DMS53 treated with DMSO at 0.1 percent for 48 hours (cell line): ENCODE data around the gene SLC23A2.

Source experiments
- DNase-seq: peaks from one replicate; lab custom pipeline; 2025; ENCODE audit not compliant: unreplicated experiment; lab: John Stamatoyannopoulos, UW

Gene SLC23A2

GRCh38 chr20:4905613-4906012, 95.7 kb downstream of the SLC23A2 start:
- no peak for DNase-seq

GRCh38 chr20:4905195-4905594, 96.1 kb downstream of the SLC23A2 start:
- DNase-seq, result no peak

DNA sequence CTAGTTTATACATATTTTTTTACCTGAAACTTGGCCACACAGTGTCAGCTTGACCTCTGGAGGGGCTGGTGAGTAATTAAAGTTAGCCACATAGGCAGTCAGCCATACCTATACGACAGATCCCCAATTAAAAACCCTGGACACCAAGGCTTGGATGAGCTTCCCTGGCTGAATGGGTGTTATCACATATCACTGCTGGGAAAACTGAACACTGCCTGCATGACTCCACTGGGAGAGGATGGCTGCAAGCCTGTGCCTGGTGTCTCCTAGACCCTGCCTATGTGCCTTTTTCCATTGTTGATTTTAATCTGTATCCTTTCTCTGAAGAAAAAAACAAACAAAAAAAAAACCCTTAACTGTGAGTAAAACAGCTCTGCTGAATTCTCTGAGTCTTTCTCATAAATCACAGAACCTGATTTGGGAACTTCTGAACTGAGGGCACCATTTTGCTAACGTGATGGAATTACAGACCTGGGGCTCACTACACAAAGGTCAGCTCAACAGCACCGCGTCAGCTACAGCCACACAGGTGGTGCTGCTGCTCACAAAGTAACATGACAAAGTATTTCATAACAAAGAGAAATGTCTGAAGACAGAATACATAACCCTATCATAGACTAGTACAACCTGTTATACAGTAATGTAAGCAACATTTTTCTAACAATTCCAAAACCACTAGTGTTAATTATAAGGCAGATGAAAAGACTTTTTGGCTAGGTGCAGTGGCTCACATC, 97.0 kb downstream of the SLC23A2 start:
- no peak for DNase-seq

GRCh38 chr20:4902788-4903187, 98.5 kb downstream of the SLC23A2 start:
- DNase-seq, result no peak

DNA sequence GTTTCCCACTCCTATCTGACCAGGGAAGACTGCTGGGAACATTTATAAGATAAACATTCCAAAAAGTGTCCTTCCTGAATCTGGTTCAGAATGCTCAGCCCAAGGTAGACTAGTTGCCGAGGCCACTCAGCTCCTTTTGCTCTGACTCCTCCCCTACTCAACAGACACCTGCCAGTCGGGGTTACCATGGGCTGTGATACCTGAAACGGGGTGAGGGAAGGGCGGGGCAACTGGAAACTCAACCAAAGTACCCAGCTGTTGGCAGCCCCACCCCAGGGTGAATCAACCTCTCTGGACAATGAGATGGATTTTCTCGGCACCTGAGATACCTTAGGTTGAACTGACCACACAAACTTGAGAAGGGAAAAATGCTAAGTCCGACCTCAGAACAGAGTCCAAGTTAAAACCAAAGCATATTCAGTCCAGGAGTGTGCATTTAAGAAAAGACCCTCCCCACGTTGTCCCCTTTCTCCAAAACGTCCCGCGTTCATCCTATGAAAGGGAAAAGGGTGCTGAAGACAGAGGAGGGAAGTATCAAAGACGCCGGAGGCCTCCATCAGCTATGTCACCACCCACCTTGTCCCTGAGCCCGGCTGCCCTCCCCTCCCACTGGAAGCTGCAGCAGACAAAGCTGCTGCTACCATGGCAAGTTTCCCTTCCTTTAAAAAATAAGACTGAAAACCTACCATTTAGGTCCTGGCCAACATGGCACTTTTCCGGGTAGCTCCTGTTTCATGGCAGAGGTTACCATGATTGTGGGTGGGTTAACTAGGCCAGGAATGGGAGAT, 100.1 kb downstream of the SLC23A2 start:
- no peak for DNase-seq

DNA sequence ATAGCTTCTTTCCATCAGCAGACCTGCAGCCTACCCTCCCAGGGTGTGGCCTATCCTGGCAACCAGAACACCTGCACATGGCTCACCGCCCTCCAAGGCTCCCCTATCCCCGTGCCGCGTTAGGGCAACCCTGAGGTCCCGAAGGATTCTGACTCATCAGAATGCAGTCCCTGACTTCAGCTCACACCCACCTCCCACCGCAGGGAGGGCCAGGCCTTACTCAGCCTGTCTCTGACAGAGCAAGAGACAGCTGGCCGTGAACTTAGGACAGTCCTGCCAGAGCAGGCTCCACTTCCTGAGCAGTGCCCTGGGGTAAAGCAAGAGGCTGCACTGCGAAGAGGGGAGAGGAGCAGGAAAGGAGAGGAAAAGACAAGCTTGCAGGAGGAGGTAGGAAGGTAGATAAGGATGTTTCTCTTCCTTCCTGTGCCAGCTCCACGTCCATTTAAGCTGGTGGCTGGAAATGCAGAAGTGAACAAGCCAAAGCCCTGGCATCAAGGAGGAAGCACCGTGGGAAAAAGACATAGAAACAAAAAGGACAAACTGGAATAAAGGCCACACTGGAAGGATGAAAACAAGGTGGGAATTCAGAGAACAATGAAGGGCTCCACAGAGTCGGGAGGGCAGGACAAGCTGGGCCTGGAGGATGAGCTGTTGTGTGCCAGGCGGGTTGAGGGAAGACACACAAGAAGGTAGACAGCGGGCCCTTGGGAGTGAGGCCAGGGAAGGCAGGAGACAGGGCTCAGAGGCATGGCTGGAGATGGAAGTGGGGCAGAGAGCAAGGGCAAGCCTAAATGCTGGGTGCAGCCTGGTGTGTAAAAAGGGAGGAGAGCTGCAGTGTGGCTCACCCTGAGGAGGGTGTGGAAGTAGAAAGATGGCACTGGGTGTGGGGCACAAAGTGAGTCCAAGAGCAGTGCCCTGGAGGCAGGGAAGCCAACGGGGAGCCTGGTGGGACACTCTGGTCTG, 102.7 kb downstream of the SLC23A2 start:
- DNase-seq, result no peak

DNA sequence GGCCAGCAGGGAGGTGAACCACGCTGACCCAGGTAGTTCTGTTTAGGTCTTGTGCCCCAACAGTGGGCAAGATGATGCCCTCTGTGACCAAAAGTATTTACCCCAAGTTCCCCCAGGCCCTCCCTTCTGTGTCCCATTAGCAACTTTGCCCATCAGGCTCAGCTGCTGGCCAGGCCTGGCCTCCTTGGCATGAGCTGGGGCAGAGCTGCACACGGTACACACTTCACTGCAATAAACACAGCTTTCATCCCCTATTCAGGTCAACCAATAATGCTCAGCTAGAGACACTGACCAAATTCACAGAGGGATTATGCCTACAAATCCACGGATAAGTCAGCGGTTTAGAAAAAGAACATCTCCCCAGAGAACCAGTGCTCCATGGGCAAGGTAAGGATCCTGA, 103.7 kb downstream of the SLC23A2 start:
- DNase-seq, result no peak

DNA sequence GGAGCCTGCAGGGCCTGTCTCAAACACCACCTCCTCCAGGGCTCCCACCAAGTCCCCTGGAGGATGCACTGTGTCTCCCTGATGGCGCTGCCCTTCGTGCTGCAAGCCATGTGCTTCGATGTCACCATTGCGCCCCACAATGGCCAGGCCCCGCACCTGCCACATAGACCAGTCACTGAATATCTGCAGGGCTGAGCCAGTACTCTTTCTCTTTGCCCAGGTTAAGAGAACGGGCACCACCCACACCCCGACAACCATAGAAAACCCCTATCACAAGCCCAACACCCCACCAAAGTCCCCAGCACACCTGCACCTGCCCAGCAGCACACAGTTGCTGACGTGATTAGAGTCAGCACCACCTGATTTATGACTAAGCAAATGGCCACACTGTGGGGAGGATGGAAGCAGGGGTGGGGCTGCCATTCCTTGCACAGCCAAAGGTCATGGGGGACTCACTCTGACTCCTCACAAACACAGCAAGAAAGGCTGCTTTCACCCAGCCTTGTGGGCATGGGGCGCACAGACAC, 104.3 kb downstream of the SLC23A2 start:
- peak; percentile 1 for DNase-seq

DNA sequence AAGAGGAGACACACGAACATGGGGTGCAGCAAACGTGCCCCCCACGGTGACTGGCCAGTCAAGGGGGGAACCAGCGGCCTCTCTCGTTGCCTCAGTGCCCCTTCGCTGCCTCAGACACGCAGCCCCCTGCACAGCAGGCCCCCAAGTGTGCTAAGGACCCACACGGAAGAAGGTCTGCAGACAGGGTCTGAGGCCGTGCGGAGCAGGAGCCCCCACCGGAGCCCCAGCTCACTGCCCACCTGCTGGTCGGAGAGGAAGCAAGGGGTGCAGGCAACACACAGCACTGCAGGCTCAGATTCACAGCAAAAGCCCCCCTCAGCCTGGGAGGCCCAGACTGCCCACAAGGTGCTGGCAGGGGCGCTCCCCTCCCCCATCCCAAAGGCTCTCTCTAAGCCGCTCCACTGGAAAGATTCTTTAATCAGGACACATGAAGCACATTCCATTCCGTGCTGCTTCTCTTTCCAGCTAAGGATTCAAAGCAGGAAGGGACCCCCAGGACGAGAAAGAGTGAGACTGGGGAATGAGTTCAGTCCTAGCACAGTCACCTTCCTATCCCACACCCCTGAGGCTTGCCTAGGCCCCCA, 105.1 kb downstream of the SLC23A2 start:
- DNase-seq, result no peak

- no peak for DNase-seq
These were observed 106.3 kb downstream of the SLC23A2 start for GRCh38 chr20:4894981-4895381.

- DNase-seq, result no peak
These were observed 106.9 kb downstream of the SLC23A2 start for GRCh38 chr20:4894409-4894808.

DNA sequence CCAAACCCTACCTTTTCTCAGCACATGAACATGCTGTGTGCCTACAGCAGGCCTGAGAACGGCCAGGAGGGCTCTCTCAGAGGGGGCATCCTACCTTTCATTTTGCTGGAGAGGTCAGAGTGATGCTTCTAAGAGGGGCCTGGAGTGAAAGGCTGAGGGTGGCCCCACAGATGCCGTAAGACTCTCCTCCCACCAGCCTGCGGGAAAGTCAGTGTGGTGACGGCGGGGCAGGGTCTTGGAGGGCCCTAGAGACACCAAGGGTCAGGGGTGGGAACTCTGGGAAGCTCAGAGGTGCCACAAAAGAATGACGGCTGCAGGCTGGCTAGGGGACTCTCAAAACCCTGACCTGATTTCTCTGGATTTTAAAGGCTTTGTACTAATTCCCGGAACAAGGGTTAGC, 107.6 kb downstream of the SLC23A2 start:
- no peak for DNase-seq

DNA sequence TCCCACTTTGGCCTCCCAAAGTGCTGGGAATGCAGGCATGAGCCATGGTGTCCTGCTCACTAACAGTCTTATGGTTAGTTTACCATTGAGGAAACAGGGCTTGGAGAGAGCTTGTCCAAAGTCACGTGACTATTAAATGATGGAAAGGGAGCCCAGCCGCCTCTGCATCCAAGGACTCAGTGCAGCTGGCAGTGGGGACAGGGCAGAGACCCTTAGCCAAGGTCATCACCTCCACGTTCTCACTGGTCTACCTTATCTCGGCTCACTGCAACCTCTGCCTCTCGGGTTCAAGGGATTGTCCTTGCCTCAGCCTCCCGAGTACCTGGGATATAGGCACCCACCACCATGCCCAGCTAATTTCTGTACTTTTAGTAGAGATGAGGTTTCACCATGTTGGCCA, 109.3 kb downstream of the SLC23A2 start:
- DNase-seq, result no peak

DNA sequence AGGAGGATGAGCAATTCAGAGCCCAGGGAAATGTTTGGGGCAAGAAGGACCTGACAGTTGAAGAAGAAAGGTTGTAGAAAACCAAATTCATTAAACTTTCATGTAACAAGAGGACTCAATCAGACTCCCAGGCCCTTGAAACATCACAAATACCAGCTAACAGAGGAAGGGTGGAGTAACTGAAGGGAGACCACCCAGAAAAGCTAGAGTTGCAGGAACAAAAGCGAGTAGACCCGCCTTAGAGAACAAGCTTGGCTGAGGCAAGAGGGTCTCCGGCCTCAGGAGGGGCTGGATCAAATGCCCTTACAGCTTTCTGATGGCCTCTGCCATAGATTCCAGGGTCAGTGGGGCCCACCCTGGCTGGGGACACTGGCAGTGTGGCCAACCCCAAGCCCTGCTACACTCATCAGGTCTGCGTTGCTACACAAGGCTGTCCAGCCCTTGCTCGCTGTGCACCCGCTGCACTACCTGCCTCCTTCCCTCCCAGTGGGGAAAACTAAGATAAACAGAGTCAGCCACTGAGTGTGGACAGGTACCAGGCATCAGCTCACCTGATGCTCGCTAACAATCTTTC, 110.0 kb downstream of the SLC23A2 start:
- DNase-seq, result no peak

- no peak for DNase-seq
These were observed 111.9 kb downstream of the SLC23A2 start for GRCh38 chr20:4889446-4889845.

GRCh38 chr20:4887586-4887985, 113.7 kb downstream of the SLC23A2 start:
- no peak for DNase-seq

DNA sequence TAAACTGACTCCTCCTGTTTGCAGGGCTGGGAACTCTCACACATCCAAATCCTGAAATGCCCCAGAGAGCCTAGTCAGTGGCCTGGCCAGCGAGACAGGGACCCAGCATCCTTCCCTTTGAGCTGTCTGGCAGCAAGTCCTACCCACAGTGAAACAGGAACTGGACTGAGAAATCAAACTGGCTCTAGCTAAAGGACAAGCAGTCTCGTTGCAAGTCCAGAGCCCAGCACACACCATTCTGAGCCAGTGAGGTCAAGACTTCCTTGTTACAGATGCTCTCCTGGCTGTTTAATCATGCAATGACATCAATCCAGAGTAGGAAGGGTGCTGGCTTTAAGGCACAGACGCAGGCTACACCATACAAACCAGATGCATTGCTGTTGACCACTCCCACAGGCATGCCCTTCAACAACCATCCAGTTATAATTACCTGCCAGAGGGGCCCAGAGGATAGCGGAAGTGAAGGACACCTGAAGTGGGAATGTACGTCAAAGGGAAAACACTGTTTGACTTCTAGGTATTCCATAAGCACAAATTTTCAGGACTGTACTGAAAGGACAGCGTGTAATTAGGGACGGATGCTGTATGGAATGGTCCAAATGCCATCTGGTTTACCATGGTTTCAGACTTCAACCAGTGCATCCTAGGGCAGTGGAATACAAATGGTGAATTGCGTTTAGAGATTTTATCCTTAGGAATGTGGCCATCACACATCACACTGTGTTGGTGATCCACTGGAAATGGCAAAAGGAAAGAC, 114.4 kb downstream of the SLC23A2 start:
- DNase-seq, result no peak

DNA sequence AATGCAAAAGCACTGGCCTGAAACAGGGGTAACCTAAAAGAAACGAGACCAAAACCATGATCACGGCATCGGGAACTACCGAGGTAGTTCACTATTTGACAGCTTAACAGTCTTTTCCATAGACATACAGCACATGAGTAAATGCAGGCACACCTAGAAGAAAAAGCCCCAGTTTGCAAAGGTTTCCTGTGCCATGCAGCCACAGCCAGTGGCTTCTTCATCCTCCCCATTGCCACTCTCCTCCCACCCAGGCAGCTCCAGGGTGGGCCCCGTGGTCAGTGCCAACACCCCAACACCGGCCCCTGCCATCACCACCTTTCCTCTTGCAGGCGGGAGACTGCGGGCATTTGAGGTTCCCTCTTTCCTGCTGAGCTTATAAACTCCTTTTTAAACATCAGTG, 115.4 kb downstream of the SLC23A2 start:
- DNase-seq, result no peak

GRCh38 chr20:4883546-4883945, 117.8 kb downstream of the SLC23A2 start:
- no peak for DNase-seq

DNA sequence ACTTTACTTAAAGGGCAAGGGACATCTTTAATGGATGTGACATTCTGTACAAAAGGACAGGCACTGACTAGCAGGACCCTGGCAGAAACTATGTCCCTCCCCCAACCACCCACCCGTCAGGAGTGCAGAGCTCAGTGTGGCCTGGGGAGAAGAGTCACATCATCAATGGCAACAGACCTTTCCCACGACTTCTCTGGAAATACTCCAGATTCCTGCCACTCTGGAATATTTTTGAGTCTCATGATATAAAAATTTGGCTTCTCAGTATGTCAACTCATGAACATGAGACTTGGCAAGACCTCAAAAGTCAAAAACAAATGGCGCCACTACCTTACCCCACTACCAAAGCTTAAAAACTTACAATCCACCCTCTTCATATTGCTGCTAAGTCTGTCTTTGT, 118.3 kb downstream of the SLC23A2 start:
- no peak for DNase-seq
